ENCODE data around the gene LMNA.
"Not testable (repeated sequence)": the region's sequence is repeated elsewhere in the genome, so short reads cannot be mapped to it uniquely, and the experiment has no call there.

Gene LMNA

GRCh38 chr1:156117414-156118176, 3.1 kb downstream of the LMNA start:
- no peak for DNase-seq
- in situ Hi-C loops (cut with MboI; ENCODE audit: low pct_unique_long_range_greater_than_20kb, low sequenced_read_pairs), result no loop called here

- in situ Hi-C loops (cut with MboI; ENCODE audit: low pct_unique_long_range_greater_than_20kb, low sequenced_read_pairs), result no loop called here
- no peak for DNase-seq
Measured at GRCh38 chr1:156118177-156118868, 3.8 kb downstream of the LMNA start.

GRCh38 chr1:156119503-156120209, 5.1 kb downstream of the LMNA start:
- DNase-seq, result peak; percentile 65
- in situ Hi-C loops (cut with MboI; ENCODE audit: low pct_unique_long_range_greater_than_20kb, low sequenced_read_pairs), result no loop called here

GRCh38 chr1:156120318-156120717, 5.8 kb downstream of the LMNA start:
- in situ Hi-C loops (cut with MboI; ENCODE audit: low pct_unique_long_range_greater_than_20kb, low sequenced_read_pairs), result no loop called here
- no peak for DNase-seq

GRCh38 chr1:156121005-156121404, 6.5 kb downstream of the LMNA start:
- DNase-seq; in situ Hi-C loops (cut with MboI; ENCODE audit: low pct_unique_long_range_greater_than_20kb, low sequenced_read_pairs): not testable (repeated sequence)

GRCh38 chr1:156121457-156121856, 6.9 kb downstream of the LMNA start:
- no peak for DNase-seq
- in situ Hi-C loops (cut with MboI; ENCODE audit: low pct_unique_long_range_greater_than_20kb, low sequenced_read_pairs), result no loop called here

GRCh38 chr1:156122086-156122485, 7.6 kb downstream of the LMNA start:
- DNase-seq, result no peak
- in situ Hi-C loops (cut with MboI; ENCODE audit: low pct_unique_long_range_greater_than_20kb, low sequenced_read_pairs), result no loop called here

- DNase-seq, result no peak
- in situ Hi-C loops (cut with MboI; ENCODE audit: low pct_unique_long_range_greater_than_20kb, low sequenced_read_pairs), result no loop called here
Measured at GRCh38 chr1:156122519-156123355, 8.2 kb downstream of the LMNA start.

GRCh38 chr1:156123356-156124196, 9.1 kb downstream of the LMNA start:
- in situ Hi-C loops (cut with MboI; ENCODE audit: low pct_unique_long_range_greater_than_20kb, low sequenced_read_pairs), result no loop called here
- DNase-seq, result peak; percentile 95

GRCh38 chr1:156124557-156125483, 10.3 kb downstream of the LMNA start:
- peak; percentile 82 for DNase-seq
- in situ Hi-C loops (cut with MboI; ENCODE audit: low pct_unique_long_range_greater_than_20kb, low sequenced_read_pairs), result loop anchor here (5.0 kb wide), 1 partner anchor 33 kb away; no protein-coding TSS in a partner anchor

GRCh38 chr1:156125544-156125943, 11.0 kb downstream of the LMNA start:
- in situ Hi-C loops (cut with MboI; ENCODE audit: low pct_unique_long_range_greater_than_20kb, low sequenced_read_pairs), result loop anchor here (5.0 kb wide), 1 partner anchor 33 kb away; no protein-coding TSS in a partner anchor
- DNase-seq, result not testable (repeated sequence)

GRCh38 chr1:156126043-156126629, 11.6 kb downstream of the LMNA start:
- peak; percentile 98 for DNase-seq
- in situ Hi-C loops (cut with MboI; ENCODE audit: low pct_unique_long_range_greater_than_20kb, low sequenced_read_pairs), result loop anchor here (5.0 kb wide), 1 partner anchor 34 kb away; no protein-coding TSS in a partner anchor

GRCh38 chr1:156126630-156127534, 12.4 kb downstream of the LMNA start:
- in situ Hi-C loops (cut with MboI; ENCODE audit: low pct_unique_long_range_greater_than_20kb, low sequenced_read_pairs), result loop anchor here (5.0 kb wide), 1 partner anchor 35 kb away; no protein-coding TSS in a partner anchor
- DNase-seq, result peak; percentile 95

GRCh38 chr1:156128308-156128653, 13.8 kb downstream of the LMNA start:
- in situ Hi-C loops (cut with MboI; ENCODE audit: low pct_unique_long_range_greater_than_20kb, low sequenced_read_pairs), result loop anchor here (5.0 kb wide), 1 partner anchor 36 kb away; no protein-coding TSS in a partner anchor
- DNase-seq, result no peak

- no peak for DNase-seq
- in situ Hi-C loops (cut with MboI; ENCODE audit: low pct_unique_long_range_greater_than_20kb, low sequenced_read_pairs), result loop anchor here (5.0 kb wide), 1 partner anchor 37 kb away; no protein-coding TSS in a partner anchor
Measured at GRCh38 chr1:156128654-156129597, 14.4 kb downstream of the LMNA start.

Measured in KBM-7 (cell line).